GM21447 (cell line): ENCODE data around the gene TYSND1.
"Not testable (repeated sequence)": the region's sequence is repeated elsewhere in the genome, so short reads cannot be mapped to it uniquely, and the experiment has no call there.

Experiments used
- ATAC-seq: cut with Tn5 transposase; IDR thresholded peaks from one replicate; pipeline ENCODE4 v1.9.1; 2021; ENCODE audit not compliant: unreplicated experiment

Gene TYSND1

DNA sequence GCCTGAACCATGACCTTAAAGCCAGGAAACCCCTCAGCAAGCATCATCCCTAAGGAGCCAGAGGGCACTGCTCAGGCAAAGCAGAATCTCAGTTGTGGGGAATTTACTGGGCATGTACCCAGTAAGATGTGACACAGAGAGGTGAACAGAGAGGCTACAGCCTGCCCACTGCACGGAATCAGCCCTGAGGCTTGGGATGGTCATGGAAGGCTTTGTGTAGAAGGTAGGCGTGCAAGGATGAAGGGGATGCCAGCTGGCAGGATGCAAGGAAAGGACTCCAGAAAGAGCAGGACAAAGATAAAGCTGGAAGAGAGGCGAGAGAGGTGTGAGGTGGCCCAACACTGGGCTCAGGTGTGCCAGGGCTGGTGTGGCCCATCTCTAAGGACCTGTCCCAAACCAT is 11.5 kb downstream of the TYSND1 start:
- ATAC-seq: no peak

DNA sequence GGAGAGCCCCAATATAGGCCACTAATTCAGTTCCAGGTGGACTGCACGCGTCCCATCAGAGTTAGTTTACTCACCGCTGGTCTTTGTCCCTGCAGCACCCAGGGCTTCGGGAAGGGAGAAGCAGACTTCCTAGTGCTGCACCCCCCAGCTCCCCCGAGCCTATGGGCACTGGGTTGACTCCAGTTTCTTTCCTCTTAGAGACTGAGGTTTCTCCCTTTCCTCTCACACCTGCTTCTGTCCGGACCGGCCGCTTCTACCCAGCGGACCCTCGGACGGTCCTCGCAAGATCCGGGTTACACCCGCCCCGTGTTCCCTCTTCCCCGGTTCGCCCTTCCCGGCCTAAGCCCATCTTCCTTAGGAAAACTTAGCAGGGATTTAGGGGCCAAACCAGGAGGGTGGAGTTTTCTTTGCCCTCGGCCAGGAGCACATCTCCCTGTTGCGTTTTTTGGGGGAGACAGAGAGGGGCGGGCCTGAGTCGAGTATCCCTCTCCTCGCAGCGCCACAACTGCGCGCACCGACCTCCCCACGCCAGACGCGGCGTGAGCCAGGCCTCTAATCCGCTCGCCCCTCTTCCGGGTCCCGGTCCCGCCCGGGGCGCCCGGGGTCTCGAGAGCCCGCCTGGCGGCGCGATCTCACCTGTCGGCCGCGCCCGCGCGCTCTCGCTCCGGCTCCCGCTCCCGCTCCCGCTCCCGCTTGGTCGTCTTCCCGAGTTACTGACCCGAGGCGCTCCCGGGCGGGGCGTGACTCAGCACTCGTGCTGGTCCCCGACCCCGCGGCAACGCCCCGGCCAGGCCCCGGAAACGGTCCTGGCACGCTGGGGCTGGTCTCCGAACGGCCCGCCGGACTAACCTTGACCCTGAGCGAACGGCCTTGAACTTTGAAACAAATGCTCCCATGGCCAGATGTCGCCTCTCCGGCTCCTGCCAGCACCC is 14.1 kb downstream of the TYSND1 start, which contains the start of gene AIFM2:
Gene AIFM2 (minus strand): TSS at position 728 of the 932 bp plus-strand sequence. CDS start 8,741 bp downstream, outside the sequence.
- ATAC-seq: peak; percentile 84

DNA sequence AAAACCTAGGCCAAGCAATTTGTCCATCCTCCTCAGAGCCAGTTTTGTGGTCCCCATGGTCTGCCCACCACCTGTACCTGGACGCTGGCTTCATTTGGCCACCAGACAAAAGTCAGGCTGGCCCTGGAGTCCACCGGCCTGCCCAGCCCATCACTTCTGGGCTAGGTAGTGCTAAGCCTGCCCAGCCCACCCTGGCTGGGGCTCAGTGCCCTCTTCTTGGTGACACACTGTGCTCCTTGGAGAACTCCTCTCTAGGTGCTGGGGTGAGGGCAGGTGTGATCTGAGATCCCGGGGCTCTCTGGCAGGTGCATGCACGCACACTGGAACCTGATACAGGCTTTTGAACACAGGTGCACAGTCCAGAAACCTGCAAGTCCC is 15.0 kb downstream of the TYSND1 start:
- no peak for ATAC-seq

DNA sequence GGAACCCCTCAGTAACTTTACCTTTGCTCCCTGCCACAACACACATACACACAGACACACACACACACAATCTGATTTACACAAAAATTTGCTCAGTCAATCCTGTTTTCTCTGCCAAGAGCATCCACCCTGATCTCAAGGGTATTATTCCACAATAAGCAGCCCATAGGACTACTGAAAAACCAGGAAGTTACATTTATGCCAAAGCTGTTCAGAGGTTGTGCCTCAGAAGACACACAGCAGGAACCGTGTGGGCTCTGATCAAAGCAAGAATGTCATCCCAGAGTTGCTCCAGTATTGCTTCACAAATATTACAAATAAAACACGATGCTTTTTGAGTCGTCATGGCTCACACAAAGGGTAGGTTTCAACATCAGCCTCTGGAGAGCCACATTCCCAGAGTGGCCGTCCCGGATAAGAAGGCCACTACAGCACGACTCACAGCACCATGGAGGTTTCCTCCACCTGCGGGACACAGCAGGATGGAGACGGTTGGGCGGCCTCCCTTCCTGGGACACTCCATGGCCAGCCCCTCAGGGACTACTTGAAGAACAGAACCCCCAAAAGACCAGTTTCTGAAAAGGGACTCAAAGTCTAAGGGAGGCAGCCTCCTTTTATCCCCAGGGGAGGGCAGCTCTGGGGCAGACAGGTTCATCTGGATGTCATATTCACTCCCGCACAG is 15.5 kb downstream of the TYSND1 start:
- ATAC-seq: no peak

DNA sequence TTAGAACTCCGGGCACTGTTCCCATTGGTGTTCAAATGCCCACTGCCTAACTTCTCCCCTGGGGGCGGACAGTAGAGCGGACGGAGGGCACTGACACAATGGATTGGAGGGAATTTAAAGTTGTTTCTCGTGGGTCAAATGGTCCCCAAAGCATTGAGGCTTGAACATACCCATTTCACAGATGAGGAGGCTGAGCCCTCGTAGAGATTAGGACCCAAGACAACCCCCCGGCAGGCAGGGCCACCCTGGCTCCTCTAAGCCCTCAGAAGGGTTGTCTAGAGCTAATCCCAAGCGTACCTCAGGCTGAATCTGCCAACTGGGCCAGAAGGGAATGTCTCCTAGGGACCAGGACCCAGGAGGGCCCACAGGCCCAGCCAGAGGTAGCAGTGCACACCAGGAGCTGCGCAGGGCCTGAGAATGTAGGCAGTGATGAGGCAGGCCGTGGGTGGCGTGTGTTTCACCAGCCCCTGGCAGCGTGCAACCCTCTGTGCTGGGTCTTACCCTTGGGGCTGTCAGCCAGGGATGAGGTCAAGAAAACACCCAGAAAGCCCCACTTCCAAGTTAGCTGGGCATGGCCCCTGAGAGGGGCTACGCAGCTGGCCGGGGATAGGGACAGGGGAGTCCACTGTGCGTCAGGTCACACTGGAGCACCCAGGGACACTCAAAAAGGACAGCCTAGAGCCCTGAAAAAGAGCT is 19.7 kb downstream of the TYSND1 start:
- no peak for ATAC-seq

DNA sequence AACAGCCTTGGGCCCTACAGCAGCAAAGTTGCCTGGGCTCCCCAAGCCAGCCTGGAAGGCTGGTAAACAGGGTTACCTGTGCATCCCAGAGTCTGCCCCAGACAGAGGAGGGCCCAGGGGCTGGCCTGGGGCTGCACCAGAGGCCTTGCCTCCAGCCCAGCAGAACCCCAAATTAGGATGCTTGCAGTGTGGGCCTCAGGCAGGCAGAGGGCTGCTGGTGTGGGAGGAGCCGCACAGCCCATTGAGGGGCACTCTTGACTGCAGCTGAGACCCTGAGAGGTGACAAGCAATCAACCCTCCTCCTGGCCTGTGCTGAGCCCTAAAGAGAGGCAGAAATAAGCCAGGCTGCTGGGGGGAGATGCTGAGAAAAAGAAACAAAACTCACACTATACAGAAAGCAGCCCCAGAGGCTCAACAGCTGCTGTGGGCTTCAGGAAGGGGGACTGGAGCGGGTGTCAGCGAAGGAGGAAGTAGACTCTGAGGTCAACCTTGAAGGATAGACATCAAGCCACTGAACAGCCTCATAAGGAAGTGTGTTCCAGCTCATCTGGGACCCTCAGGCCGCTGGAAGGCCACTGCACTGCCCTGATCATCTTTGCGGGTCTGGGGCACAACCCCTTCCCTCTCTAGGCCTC is 20.5 kb downstream of the TYSND1 start:
- no peak for ATAC-seq

DNA sequence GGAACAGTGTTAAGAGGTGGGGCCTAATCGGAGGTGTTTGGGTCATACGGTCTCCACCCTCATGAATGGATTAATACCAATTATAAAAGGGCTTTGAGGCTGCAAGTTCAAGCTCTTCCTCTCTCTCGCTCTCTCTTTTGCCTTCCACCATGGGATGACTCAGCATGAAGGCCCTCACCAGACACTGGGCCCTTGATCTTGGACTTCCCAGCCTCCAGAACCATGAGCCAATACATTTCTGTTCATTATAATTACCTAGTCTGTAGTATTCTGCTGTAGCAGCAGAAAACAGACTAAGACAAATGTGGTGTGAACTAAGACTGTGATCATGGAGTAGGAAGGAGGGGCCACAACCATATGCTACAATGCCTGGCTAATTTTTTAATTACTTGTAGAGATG is 21.6 kb downstream of the TYSND1 start:
- no peak for ATAC-seq

DNA sequence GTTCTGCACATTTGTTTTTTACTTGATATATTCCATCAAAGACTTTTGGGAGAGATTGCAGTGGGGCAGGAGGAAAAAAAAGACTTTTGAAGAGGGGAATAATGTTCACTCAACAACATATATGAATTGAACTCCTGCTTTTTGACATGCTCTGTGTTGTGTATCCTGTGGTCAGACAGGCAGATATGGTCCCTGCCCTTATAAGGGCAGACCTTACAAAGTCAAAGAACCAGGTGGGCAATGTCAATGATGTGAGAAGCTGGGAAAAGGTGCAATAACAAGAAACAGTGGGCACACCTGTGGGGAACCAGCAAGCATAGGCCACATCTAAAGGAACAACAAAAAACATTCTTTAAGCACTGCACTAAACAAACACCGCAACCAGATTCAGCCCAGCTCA is 22.1 kb downstream of the TYSND1 start:
- ATAC-seq: no peak

DNA sequence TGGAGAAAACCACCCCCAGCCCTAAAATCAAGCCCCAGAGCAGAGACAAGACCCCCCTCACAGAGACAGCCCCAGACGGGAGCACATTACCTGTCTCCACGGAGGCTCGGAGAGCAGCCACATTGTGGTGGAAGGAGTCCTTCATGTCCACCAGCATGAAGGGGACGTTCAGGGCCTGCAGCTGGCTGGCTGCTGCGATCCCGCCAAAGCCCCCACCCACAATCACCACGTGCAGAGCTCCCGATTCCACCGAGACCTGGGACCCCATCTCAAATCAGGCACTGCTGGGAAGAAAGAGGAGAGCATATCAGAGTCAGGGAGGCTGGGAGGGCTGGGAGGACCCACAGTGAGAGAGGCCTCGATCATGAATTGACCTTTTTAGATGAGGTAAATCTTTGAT is 22.7 kb downstream of the TYSND1 start:
- no peak for ATAC-seq

DNA sequence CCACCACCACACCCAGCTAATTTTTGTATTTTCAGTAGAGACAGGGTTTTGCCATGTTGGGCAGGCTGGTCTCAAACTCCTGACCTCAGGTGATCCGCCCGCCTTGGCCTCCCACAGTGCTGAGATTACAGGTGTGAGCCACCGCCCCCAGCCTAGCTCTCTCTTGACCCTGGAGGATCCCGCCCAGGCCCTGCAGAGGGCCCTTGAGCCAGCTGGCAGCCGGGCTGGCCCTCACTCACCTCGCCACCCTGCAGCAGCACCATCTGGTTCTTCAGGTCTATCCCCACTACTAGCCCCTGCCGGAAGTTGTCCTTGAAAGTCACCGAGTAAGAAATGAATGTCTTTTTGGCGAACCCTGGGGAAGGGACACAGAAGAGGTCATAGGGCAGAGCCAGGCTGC is 23.3 kb downstream of the TYSND1 start:
- ATAC-seq: not testable (repeated sequence)

DNA sequence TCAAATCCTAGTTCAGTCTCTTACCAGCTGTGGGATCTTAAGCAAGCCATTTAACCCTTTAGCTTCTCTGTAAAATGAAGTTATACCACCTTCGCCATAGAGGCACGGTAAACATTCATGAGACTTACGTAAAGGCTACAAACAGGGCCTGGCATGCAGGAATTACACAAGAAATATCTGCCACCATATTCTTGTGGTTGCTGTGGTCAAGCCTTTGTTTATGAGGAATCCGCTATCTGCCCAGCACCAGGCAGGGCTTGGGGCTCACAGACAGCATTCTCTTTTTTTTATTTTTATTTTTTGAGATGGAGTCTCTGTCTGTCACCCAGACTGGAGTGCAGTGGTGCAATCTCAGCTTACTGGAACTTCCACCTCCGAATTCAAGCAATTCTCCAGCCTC is 23.8 kb downstream of the TYSND1 start:
- no peak for ATAC-seq

DNA sequence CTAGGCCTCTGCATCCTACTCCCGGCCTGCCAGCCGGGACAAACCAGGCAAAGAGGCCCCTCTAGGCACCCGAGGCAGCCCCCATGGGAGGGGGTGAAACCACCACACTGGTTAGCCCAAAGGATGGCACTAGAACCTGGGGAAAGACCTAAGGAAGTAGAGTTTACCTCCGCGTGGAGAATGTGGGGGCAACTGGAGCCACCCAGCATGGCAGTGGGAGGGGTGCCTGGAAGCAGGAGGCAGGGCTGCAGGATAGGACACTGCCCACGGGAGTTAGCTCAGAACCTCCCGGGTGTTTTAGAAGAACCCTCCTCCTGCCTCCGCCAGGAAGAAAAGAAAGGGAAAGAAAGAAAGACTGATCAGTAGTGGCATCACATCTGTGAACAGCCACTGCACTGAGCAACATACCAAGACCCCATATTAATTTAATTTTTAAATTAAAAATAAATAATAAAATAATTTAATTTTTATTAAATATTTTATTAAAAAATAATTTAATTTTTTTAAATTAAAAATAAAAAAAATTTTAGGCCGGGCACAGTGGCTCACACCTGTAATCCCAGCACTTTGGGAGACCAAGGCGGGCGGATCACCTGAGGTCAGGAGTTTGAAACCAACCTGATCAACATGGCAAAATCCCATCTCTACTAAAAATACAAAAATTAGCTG is 25.1 kb downstream of the TYSND1 start:
- ATAC-seq: no peak

DNA sequence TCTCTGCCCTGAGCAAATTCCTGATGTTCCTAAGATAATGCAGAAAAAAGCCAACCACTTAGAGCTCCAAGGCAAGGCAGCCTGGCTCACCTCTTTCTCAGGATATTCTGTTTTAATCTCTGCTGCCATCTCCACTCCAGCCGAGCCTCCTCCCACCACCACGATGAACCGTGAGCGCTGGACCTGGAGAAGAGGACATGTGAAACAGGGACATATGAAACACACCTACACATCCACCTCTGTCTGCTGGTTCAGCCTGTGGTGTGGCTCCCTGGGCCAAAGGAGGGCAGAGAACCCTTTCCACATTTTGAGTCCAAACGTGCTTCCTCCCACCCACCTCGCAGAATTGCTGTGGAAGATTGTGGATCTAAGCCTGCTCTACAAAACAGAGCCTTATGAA is 26.1 kb downstream of the TYSND1 start:
- ATAC-seq: no peak

DNA sequence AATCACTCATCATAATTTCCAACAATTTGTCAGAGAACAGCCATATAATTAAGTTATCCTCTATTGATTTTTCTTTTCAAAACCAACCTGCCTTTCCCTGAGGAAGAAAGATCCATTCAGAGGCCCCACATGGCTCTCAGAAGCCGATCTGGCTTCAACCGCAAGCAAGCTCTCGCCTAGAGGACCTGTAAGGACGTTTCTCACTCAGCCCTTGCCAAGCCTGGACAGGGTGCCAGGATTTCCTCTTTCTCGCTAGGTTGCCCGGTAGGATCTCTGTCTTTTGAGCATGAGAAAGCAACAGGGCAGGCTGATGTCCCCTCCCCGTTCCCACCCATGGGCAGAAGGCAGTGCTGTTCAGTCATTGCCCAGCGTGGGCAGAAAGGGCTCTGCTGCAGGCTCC is 26.9 kb downstream of the TYSND1 start:
- no peak for ATAC-seq

DNA sequence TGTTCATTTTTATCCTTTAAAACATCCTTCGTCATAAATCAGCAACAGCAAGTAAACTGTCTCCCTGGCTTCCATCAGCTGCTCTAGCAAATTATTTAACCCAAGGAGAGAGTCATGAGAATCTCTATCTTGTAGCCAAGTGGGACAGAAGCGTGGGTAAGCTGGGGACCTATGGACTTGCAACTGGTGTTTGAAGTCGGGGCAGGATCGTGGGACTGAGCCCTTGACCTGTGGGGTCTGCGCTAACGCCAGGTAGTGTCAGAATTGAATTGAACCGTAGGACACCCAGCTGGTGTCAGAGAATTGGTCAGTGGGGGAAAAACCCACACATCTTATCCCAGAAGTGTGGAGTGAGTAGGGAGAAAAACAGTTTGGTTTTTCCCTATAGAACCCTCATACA is 27.3 kb downstream of the TYSND1 start:
- no peak for ATAC-seq

DNA sequence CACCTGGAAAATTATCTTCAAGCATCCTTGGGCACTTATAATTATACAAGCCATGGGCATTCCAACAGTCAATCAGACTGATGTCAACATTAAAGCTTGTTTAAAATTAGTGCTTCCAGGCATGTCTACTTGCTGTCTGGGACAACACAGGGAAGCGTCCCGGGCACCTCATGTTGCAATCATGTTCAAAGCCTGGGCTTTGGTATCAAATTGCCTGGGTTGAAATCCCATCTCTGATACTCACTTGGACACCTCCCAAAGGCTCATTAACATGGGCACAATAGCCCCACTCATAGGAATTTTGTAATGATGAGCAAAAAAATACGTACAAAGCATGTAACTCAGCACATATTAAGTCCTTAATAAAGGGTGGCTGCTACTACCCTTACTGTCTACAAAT is 28.3 kb downstream of the TYSND1 start:
- no peak for ATAC-seq

DNA sequence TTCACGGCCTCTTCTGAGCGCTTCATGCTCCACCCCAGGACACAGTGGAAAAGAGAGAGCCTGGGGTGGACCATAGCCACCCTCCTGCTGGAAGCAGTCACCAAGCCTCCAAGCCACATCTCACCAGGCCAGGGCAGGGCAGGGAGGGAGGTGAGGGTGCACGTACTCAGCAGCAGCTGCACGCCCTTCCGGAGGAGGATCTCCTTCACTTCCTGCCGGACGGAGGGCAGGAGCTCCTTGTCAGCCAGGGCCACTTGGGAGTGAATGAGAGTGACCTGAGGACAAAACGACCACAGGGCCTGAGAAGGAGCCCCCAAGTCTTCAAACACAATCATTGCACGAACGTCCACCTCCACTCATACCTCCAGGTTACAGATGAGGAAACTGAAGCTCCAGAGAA is 28.9 kb downstream of the TYSND1 start:
- no peak for ATAC-seq

DNA sequence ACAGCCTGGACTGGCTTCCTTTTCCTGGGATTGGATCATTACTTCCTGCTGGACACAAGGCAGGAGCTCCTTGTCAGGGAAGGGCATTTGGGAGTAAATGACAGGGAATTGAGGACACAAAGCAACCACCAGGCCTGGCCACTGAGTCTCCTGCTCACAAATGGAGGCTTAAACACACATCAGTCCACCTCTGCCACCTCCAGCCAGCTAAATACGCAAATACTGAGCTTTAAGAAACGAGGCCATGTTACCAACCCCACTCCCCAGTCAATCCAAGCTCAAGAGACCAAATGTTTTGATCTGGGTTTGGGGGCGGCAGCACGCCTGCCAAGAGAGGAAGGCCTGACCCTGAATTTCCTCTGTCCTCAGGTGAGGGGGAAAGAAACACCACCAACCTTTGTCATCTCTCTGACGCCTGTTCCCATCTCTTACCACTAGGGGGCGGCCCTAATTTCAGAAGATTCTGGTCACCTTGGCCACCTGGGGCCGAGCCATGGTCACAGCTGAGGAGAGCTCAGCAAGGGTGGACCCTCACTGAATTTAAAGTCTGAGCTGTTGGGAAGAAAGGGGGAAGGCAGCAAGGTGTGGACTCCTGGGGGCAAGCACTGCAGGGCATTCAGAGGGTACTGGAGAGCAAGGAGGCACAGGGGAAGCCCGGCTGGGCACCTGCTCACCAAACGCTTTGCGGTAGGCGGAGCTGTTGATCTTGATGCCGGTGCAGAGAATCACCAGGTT is 30.4 kb downstream of the TYSND1 start:
- no peak for ATAC-seq

DNA sequence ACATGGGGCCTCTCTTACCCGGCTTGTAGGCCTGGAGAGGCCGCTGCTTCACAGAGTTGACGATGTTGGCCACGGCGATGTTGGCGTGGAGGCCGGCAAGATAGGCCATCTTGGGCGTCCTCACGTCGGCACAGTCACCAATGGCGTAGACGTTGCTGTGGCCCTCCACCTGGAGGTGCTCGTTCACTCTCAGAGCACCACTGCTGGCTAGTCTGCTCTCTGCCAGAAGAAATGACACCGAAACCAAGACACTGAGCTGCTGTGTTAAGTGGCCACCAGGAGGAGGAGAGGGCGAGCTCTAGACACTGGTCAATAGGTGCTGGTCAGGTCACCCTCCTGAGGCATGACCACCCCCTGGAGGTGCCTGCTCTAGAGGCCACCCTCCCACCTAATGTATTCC is 31.6 kb downstream of the TYSND1 start:
- ATAC-seq: no peak

DNA sequence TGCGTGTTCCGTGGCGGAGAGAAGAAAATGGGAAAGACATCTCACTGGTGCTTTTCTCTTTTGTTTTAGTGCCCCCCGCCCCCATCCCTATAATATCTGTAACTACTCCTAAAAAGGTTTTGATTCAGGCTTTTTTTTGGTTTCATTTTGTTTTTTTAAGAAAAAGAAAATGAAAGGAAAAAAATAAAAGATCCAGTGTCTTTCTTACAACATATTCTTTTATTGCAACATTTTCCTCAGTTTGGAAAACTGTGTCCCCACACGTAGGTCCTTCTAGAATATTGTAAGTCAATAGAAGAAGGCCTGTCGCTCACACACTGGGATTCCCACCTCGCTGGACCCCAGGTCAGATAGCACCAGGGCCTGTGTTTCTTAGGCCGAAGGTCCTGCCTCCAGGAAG is 34.4 kb downstream of the TYSND1 start:
- no peak for ATAC-seq
